Neuronal stem cell (in vitro differentiated cells): ENCODE measurements around the gene P3H2.

Source experiments
- DNase-seq: peaks from one replicate; pipeline ENCODE4 v3.0.0-alpha.2; 2013; ENCODE audit warnings: low spot score
- H2AFZ ChIP-seq: one replicate; pipeline ENCODE4 v1.6.1; 2013; ENCODE audit warnings: mild to moderate bottlenecking, low read length, inconsistent platforms
- H2AK5ac ChIP-seq: 2 replicates; pipeline ENCODE4 v1.6.1; 2013; ENCODE audit warnings: low read depth, mild to moderate bottlenecking, inconsistent platforms, low read length, moderate library complexity, mixed read lengths
- H2BK120ac ChIP-seq: 2 replicates; pipeline ENCODE4 v1.6.1; 2013; ENCODE audit warnings: low read depth, mild to moderate bottlenecking, inconsistent platforms, low read length, moderate library complexity, mixed read lengths
- H2BK12ac ChIP-seq: one replicate; pipeline ENCODE4 v1.6.1; 2013; ENCODE audit warnings: low read length, inconsistent platforms
- H2BK15ac ChIP-seq: 2 replicates; pipeline ENCODE4 v1.6.1; 2013; ENCODE audit warnings: mild to moderate bottlenecking, low read length, inconsistent platforms, mixed read lengths
- H2BK5ac ChIP-seq: one replicate; pipeline ENCODE4 v1.6.1; 2013; ENCODE audit warnings: inconsistent platforms, mild to moderate bottlenecking, low read length, moderate library complexity
- H3K14ac ChIP-seq: one replicate; pipeline ENCODE4 v1.6.1; 2013; ENCODE audit warnings: low read length, inconsistent platforms
- H3K18ac ChIP-seq: 2 replicates; pipeline ENCODE4 v1.6.1; 2013; ENCODE audit warnings: low read length, inconsistent platforms
- H3K23ac ChIP-seq: 2 replicates; pipeline ENCODE4 v1.6.1; 2013; ENCODE audit warnings: low read depth, mild to moderate bottlenecking, mixed read lengths, low read length, inconsistent platforms; ENCODE audit not compliant: poor library complexity
- H3K27ac ChIP-seq: replicated peaks from 3 replicates; pipeline ENCODE4 v1.5.1; 2013; ENCODE audit warnings: low read length, inconsistent platforms
- H3K27me3 ChIP-seq, 3 experiments: 2 replicates each; pipeline ENCODE4 v1.6.1; 2013; ENCODE audit warnings: low read length in 3 of 3, mild to moderate bottlenecking in 2 of 3, inconsistent platforms in 1 of 3, low read depth in 1 of 3, mixed read lengths in 1 of 3, moderate library complexity in 1 of 3; ENCODE audit not compliant: control insufficient read depth in 3 of 3, insufficient read depth in 3 of 3
- H3K36me3 ChIP-seq, 2 donors: replicated peaks in 1 of 2; 2 replicates each; pipeline ENCODE4 v1.6.1; 2013; ENCODE audit warnings: low read length in 2 of 2; ENCODE audit not compliant: control insufficient read depth in 2 of 2, insufficient read depth in 2 of 2
- H3K4ac ChIP-seq: 2 replicates; pipeline ENCODE4 v1.6.1; 2013; ENCODE audit warnings: inconsistent platforms, mild to moderate bottlenecking, low read length, moderate library complexity
- H3K4me1 ChIP-seq, 2 donors: 1 replicate in 1 of 2; 2 replicates in 1 of 2; pipeline ENCODE4 v1.6.1; 2013; ENCODE audit warnings: low read length in 2 of 2, low read depth in 1 of 2; ENCODE audit not compliant: control insufficient read depth in 2 of 2, insufficient read depth in 1 of 2
- H3K4me2 ChIP-seq: one replicate; pipeline ENCODE4 v1.6.1; 2013; ENCODE audit warnings: mild to moderate bottlenecking, low read length, inconsistent platforms; ENCODE audit not compliant: insufficient read depth, poor library complexity, severe bottlenecking
- H3K4me3 ChIP-seq, 2 donors: 2 replicates each; pipeline ENCODE4 v1.5.1; 2013; ENCODE audit warnings: low read length in 2 of 2, mild to moderate bottlenecking in 2 of 2, inconsistent platforms in 1 of 2, moderate library complexity in 1 of 2
- H3K79me1 ChIP-seq: one replicate; pipeline ENCODE4 v1.6.1; 2013; ENCODE audit warnings: low read depth, mild to moderate bottlenecking, inconsistent platforms, low read length, moderate library complexity
- H3K9ac ChIP-seq: one replicate; pipeline ENCODE4 v1.6.1; 2013; ENCODE audit warnings: mild to moderate bottlenecking, low read depth, low read length, inconsistent platforms; ENCODE audit not compliant: poor library complexity
- H3K9me3 ChIP-seq, 2 donors: replicated peaks in 1 of 2; 2 replicates each; pipeline versions ENCODE3 to v1.6.1; 2013; ENCODE audit warnings: low read length in 2 of 2, mild to moderate bottlenecking in 2 of 2, inconsistent platforms in 1 of 2, low read depth in 1 of 2, mixed read lengths in 1 of 2, moderate library complexity in 1 of 2; ENCODE audit not compliant: control insufficient read depth in 2 of 2, insufficient read depth in 1 of 2
- H4K8ac ChIP-seq: one replicate; pipeline ENCODE4 v1.6.1; 2013; ENCODE audit warnings: low read depth, mild to moderate bottlenecking, inconsistent platforms, low read length, moderate library complexity
- H4K91ac ChIP-seq: one replicate; pipeline ENCODE4 v1.6.1; 2013; ENCODE audit warnings: low read length, low read depth, mild to moderate bottlenecking, inconsistent platforms; ENCODE audit not compliant: poor library complexity
- WGBS, 2 donors: extraction: QIAGEN DNeasy Blood & Tissue Kit; methylation state at CpG; one replicate each; pipeline ENCODE4 v1.1.7; 2013; ENCODE audit warnings: missing lambda C conversion rate in 2 of 2, mixed read lengths in 1 of 2; ENCODE audit not compliant: insufficient read length in 2 of 2, insufficient replicate concordance in 1 of 2; ENCODE audit errors: extremely low coverage in 2 of 2; 5-methylcytosine and 5-hydroxymethylcytosine counted together

Gene P3H2

GRCh38 chr3:189966843-189967242 lies 153.9 kb downstream of the P3H2 start:
- Histone ChIP-seq H2AFZ (no peak overlapping the region), H3K9me3 (no peaks in the 10 kb centered on the region), H2BK15ac (no peak overlapping the region), H4K8ac (no peak overlapping the region), H3K14ac (no peak overlapping the region), H3K9ac (no peak overlapping the region), H3K4me2 (no peak overlapping the region), H3K4ac (no peak overlapping the region), H3K36me3 (peaks cover 0 to 43% of the 10 kb centered on the region in 2 donors), H3K27me3 (no peaks in the 10 kb centered on the region), H3K27ac (no peak overlapping the region), H3K23ac (no peak overlapping the region), H3K4me3 (no peak overlapping the region), H4K91ac (no peak overlapping the region), H3K18ac (no peak overlapping the region), H2AK5ac (no peak overlapping the region), H3K4me1 (no peaks in the 10 kb centered on the region), H2BK120ac (no peak overlapping the region), H3K79me1 (no peaks in the 10 kb centered on the region), H2BK12ac (no peak overlapping the region), H2BK5ac (no peak overlapping the region)
- DNase-seq = no peak
- WGBS, 2 donors = no CpG with 5 or more reads among the region's 5 CpGs

- Histone ChIP-seq H3K27me3 (no peaks in the 10 kb centered on the region), H2BK120ac (no peak overlapping the region), H2AFZ (no peak overlapping the region), H2AK5ac (no peak overlapping the region), H3K23ac (no peak overlapping the region), H3K4ac (no peak overlapping the region), H3K4me3 (no peak overlapping the region), H4K8ac (no peak overlapping the region), H3K36me3 (peaks cover 0 to 28% of the 10 kb centered on the region in 2 donors), H3K18ac (no peak overlapping the region), H3K27ac (no peak overlapping the region), H4K91ac (no peak overlapping the region), H2BK12ac (no peak overlapping the region), H2BK5ac (no peak overlapping the region), H3K14ac (no peak overlapping the region), H3K4me2 (no peak overlapping the region), H3K9ac (no peak overlapping the region), H3K4me1 (no peaks in the 10 kb centered on the region), H3K9me3 (no peaks in the 10 kb centered on the region), H2BK15ac (no peak overlapping the region), H3K79me1 (no peaks in the 10 kb centered on the region)
- WGBS, 2 donors = no CpG with 5 or more reads among the region's 9 CpGs
- DNase-seq = no peak
Measured at GRCh38 chr3:189964623-189965332, 155.9 kb downstream of the P3H2 start.

- no peak overlapping the region for H2BK5ac ChIP-seq
- H2BK15ac ChIP-seq = no peak overlapping the region
- no peaks in the 10 kb centered on the region for H3K27me3 ChIP-seq
- H2BK120ac ChIP-seq = no peak overlapping the region
- no peak overlapping the region for H3K27ac ChIP-seq
- H4K91ac ChIP-seq = no peak overlapping the region
- H3K9me3 ChIP-seq = no peaks in the 10 kb centered on the region
- peaks cover 0 to 18% of the 10 kb centered on the region in 2 donors for H3K36me3 ChIP-seq
- no peak overlapping the region for H3K4me2 ChIP-seq
- DNase-seq = no peak
- H3K4ac ChIP-seq = no peak overlapping the region
- 100% methylated on average over 1 of the region's 4 CpGs; no CpG with 5 or more reads in 1 of the 2 donors for WGBS, 2 donors
- H3K4me3 ChIP-seq = no peak overlapping the region
- H4K8ac ChIP-seq = no peak overlapping the region
- no peak overlapping the region for H2AFZ ChIP-seq
- H2BK12ac ChIP-seq = no peak overlapping the region
- no peak overlapping the region for H3K18ac ChIP-seq
- no peak overlapping the region for H2AK5ac ChIP-seq
- no peak overlapping the region for H3K9ac ChIP-seq
- H3K23ac ChIP-seq = no peak overlapping the region
- no peak overlapping the region for H3K14ac ChIP-seq
- no peaks in the 10 kb centered on the region for H3K79me1 ChIP-seq
- no peaks in the 10 kb centered on the region for H3K4me1 ChIP-seq
Measured at GRCh38 chr3:189962466-189962865, 158.2 kb downstream of the P3H2 start.

- H3K4me3 ChIP-seq = no peak overlapping the region
- WGBS, 2 donors = no CpG with 5 or more reads among the region's 8 CpGs
- H3K9me3 ChIP-seq = no peaks in the 10 kb centered on the region
- H3K27ac ChIP-seq = no peak overlapping the region
- no peak overlapping the region for H3K4ac ChIP-seq
- H3K4me2 ChIP-seq = no peak overlapping the region
- DNase-seq = peak; percentile 76
- no peak overlapping the region for H2BK5ac ChIP-seq
- H3K14ac ChIP-seq = no peak overlapping the region
- peak overlapping the region; percentile 4 for H2AFZ ChIP-seq
- H3K23ac ChIP-seq = no peak overlapping the region
- H3K36me3 ChIP-seq = peaks cover 0 to 18% of the 10 kb centered on the region in 2 donors
- no peak overlapping the region for H2BK120ac ChIP-seq
- H4K8ac ChIP-seq = no peak overlapping the region
- no peak overlapping the region for H3K9ac ChIP-seq
- no peak overlapping the region for H3K18ac ChIP-seq
- H2BK12ac ChIP-seq = no peak overlapping the region
- H3K79me1 ChIP-seq = no peaks in the 10 kb centered on the region
- no peak overlapping the region for H4K91ac ChIP-seq
- H2BK15ac ChIP-seq = no peak overlapping the region
- H3K4me1 ChIP-seq = no peaks in the 10 kb centered on the region
- no peak overlapping the region for H2AK5ac ChIP-seq
- H3K27me3 ChIP-seq = no peaks in the 10 kb centered on the region
Measured at GRCh38 chr3:189961522-189962161, 159.1 kb downstream of the P3H2 start.
